Measurements from ENCODE around the gene OR5T2.

DNA sequence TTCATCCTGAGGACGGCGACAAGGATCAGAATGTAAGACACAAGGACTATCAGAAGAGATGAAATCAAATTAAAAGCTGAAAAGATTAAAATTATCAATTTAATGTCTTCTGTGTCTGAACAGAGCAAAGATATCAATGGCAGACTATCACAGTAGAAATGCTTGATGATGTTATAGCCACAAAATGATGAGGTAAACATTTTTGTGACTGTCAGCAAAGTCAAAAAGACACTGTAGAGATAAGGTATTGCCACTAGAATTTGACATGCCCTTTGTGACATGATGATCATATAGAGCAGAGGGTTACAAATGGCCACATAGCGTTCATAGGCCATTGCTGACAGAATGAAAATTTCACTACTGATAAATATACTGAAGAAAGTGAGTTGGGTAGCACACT, 45.5 kb downstream of the OR5T2 start:
- no peak for TF ChIP-seq POLR2AphosphoS5 (IDR thresholded peaks at IDR 0.05)
- TF ChIP-seq, protein P1, sequence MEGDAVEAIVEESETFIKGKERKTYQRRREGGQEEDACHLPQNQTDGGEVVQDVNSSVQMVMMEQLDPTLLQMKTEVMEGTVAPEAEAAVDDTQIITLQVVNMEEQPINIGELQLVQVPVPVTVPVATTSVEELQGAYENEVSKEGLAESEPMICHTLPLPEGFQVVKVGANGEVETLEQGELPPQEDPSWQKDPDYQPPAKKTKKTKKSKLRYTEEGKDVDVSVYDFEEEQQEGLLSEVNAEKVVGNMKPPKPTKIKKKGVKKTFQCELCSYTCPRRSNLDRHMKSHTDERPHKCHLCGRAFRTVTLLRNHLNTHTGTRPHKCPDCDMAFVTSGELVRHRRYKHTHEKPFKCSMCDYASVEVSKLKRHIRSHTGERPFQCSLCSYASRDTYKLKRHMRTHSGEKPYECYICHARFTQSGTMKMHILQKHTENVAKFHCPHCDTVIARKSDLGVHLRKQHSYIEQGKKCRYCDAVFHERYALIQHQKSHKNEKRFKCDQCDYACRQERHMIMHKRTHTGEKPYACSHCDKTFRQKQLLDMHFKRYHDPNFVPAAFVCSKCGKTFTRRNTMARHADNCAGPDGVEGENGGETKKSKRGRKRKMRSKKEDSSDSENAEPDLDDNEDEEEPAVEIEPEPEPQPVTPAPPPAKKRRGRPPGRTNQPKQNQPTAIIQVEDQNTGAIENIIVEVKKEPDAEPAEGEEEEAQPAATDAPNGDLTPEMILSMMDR (IDR thresholded peaks at IDR 0.05): no peak
